CD4-positive, alpha-beta T cell treated with Interleukin-15 for 4 hours (primary cell): Measurements from ENCODE around the gene AGK.
"Not testable (repeated sequence)": the region's sequence is repeated elsewhere in the genome, so short reads cannot be mapped to it uniquely, and the experiment has no call there.

Experiments
- DNase-seq: peaks from one replicate; pipeline ENCODE4 v3.0.0-alpha.2; 2020; ENCODE audit warnings: low spot score

Gene AGK

GRCh38 chr7:141675436-141676215 lies 124.4 kb downstream of the AGK start:
- peak; percentile 14 for DNase-seq

- DNase-seq, result no peak
Measured at GRCh38 chr7:141676618-141677017, 125.4 kb downstream of the AGK start.

GRCh38 chr7:141679014-141679413 lies 127.8 kb downstream of the AGK start:
- no peak for DNase-seq

GRCh38 chr7:141685285-141686023 lies 134.2 kb downstream of the AGK start:
- no peak for DNase-seq

GRCh38 chr7:141686074-141686473 lies 134.9 kb downstream of the AGK start:
- no peak for DNase-seq

- no peak for DNase-seq
Measured at GRCh38 chr7:141686670-141687069, 135.5 kb downstream of the AGK start.

GRCh38 chr7:141688043-141688442 lies 136.8 kb downstream of the AGK start:
- DNase-seq, result no peak

- not testable (repeated sequence) for DNase-seq
Measured at GRCh38 chr7:141689072-141689825, 138.0 kb downstream of the AGK start.

- no peak for DNase-seq
Measured at GRCh38 chr7:141691540-141691939, 140.3 kb downstream of the AGK start.

- DNase-seq, result no peak
Measured at GRCh38 chr7:141691961-141692360, 140.8 kb downstream of the AGK start.

- no peak for DNase-seq
Measured at GRCh38 chr7:141693082-141693481, 141.9 kb downstream of the AGK start.

GRCh38 chr7:141695803-141696289 lies 144.6 kb downstream of the AGK start:
- DNase-seq, result no peak

GRCh38 chr7:141696348-141696747 lies 145.1 kb downstream of the AGK start:
- DNase-seq, result no peak

GRCh38 chr7:141697211-141697871 lies 146.1 kb downstream of the AGK start:
- DNase-seq, result no peak

- DNase-seq, result no peak
Measured at GRCh38 chr7:141698247-141699015, 147.2 kb downstream of the AGK start.

- no peak for DNase-seq
Measured at GRCh38 chr7:141699860-141700259, 148.7 kb downstream of the AGK start.

- DNase-seq, result no peak
Measured at GRCh38 chr7:141700296-141700847, 149.2 kb downstream of the AGK start.

- no peak for DNase-seq
Measured at GRCh38 chr7:141700848-141701371, 149.7 kb downstream of the AGK start.

GRCh38 chr7:141701489-141702046 lies 150.4 kb downstream of the AGK start:
- DNase-seq, result peak; percentile 62

GRCh38 chr7:141702047-141702567 lies 150.9 kb downstream of the AGK start, which contains the start of gene DENND11:
Gene DENND11 (minus strand): TSS chr7:141702166. CDS start chr7:141702153, 13 bp downstream.
- DNase-seq, result peak; percentile 19
